Central memory CD4-positive, alpha-beta T cell (primary cell): ENCODE measurements around the gene HDAC7.
A peak's percentile ranks its signal among the peaks of the same experiment; 100 is the strongest.
"Not testable (repeated sequence)": the region's sequence is repeated elsewhere in the genome, so short reads cannot be mapped to it uniquely, and the experiment has no call there.

Experiments
- DNase-seq: peaks from one replicate; pipeline ENCODE4 v3.0.0; 2022

The HDAC7 gene

GRCh38 chr12:47811581-47812484 is 7.9 kb downstream of the HDAC7 start:
- DNase-seq, result no peak

DNA sequence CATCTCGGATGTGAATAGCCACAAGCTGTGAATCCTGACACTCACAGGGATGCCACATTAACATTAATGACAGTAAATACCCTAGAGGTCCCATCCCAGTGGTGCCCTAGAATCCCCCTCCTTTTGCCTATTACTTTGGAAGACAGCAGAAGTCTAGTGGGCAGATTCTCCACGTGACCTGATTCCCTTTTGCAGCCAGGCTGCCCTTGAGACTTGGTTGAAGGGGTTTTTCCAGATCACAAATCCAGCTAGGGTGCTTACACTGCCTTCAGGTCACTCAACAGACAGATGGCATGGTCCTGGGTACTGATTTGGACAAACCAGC is 8.7 kb downstream of the HDAC7 start:
- no peak for DNase-seq

GRCh38 chr12:47809518-47809917 is 10.2 kb downstream of the HDAC7 start:
- DNase-seq, result not testable (repeated sequence)

- DNase-seq, result peak; percentile 39
Measured at GRCh38 chr12:47808574-47809365, 10.9 kb downstream of the HDAC7 start.

GRCh38 chr12:47808050-47808449 is 11.7 kb downstream of the HDAC7 start:
- peak; percentile 73 for DNase-seq

DNA sequence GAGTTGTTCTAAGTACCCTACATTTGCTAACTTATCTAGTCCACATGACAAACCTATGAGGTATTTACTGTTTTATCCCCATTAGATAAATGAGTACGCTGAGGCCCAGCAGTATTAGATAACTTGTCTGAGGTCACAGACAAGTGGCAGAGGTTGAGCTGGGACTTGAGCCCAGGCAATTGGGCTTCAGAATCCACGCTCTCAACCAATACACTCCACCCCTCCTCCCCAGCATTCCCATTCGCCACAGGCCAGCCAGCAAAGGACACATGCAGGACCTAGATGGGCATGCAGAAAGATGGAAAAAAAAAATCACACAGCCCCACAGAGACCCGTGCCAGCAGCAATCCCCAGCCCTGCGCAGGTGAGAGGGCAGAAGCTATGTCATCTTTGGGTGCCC is 12.4 kb downstream of the HDAC7 start:
- DNase-seq, result no peak

DNA sequence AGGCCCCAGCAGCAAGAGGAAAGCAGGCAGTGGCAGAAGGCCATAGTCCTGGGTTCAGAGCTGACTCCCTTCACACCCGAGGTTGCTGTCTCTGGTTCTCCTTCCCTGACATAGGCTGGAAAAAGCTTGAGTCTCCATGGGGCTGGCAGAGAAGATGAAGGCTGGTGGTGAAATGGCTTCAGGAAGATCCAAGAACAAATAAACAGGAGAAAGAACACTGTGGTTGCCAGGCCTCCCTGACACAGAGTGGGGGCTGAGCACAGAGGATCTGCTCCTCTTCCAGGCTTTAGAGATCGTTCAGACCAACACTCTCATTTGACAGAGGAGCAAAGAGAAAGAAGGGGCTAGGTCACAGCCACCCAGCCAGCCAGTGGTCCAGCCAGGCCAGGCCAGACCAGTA is 14.3 kb downstream of the HDAC7 start:
- DNase-seq, result no peak

DNA sequence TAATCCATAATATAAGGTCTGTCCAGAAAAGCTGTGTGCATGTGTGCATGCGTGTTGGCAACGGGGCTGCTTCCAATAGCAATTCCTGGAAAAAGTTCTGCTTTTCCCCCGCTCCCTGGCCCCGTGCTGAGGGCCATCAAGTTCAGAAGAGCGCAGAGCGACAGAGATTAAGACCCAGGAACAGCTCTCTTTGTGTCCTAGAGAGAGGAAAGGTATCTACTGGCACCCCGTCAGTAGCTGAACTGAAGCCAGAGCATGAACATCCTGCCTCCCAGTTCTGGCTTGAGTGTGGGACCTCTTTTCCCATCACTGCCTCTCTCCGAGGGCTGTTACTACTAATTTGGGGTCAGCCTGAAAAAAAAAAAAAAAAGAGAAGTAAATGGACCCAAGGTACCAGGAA is 15.5 kb downstream of the HDAC7 start:
- no peak for DNase-seq

DNA sequence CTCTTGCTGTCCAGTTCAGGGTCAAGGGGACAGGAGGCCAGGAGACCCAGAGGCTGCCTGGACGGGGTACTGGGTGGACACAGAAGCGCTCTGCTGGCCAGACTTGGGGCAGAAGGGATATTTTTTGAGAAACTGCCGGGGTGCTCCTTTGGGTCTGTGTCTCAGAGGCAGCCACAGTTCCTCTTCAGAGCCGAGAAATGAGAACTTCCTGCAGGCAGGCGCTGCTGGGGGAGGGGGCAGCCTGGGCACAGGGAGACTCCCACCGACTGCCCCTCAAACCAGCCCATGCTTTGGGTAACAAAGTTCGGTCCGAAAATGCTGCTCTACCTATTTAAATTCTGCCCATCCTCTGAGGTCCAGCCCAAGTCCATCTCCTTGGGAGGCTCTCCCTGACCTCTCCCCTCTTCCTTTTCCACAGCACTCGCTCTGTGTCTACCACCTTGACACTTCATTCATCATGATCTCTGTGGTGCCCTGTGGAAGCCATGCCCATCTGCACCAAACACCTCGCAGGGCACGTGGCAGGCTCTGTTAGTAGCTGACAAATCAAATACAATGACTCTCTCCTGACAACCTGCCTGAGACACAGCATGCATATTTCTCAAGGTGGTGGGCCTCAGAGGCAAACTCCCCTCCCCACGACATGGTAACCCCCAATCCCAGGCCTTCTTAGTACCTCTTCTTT is 16.4 kb downstream of the HDAC7 start:
- DNase-seq, result no peak

DNA sequence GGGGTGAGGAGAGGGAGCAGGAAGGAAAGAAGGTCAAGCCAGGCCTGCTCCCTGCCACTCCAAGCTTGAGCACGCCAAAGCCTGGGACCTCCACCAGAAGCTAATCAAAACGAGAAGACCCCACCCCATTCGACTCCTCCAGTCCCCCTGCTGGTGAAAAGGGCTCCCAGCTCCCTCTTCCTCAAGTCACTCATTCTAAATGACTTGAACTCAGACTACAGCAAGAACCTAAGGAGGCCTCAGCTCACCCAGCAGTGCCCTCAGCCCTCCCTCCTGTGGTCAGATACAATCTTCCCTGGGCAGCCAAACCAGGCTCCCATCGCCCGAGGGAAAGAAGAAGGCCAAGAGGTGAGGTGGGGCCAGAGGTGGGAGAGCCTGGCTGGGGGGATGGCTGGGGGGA is 17.4 kb downstream of the HDAC7 start:
- DNase-seq, result no peak

DNA sequence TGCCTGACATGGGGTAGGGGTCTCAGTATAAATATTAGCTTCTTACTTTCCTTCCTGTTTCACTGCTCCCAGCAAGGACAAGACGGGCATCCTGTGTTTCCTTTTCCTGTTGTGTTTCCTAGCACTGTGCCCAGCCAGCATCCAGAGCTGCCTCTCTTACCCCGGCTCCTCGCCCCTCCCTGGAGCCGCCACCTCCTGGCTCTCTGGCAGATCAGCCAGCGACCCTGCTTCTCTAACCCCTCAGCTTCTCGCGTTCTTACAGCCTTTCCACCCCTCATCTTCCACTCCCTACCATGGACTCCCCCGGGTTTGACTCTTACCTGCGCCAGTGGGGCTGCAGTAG is 17.8 kb downstream of the HDAC7 start:
- DNase-seq, result no peak

DNA sequence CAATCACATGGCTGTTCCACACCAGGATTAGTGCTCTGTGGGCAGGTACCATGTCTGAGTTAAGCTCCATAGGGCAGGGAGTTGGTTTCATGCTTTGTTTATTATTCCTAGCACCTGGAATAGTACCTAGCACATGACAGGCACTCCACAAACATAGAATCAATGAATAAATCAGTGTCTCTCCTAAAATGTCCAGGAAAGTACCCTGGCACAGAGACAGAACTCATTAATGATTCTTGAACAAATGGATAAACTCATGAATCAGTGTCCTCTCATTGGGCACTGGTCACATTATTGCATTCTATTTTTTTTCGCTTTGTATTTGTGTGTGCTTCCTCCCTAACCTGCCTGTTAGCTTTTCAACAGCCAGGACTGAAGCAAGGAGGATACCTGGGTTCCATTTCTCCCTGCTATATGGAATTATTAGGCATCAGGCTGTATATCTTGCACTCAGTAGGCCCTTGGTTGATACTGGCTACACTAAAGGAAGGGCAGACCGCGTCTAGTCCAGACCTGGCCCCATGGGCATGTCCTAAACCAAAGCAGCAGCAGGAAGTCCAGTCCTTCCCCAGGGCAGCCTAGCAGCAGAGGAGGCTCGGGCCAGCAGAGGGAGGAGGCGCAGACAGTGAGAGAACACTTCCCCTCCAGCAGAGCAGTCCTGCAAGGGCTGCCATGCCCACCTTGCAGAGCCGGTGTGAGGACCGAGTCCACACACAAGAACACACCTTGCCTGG is 18.4 kb downstream of the HDAC7 start:
- no peak for DNase-seq

GRCh38 chr12:47800582-47800981 is 19.1 kb downstream of the HDAC7 start:
- DNase-seq, result no peak

DNA sequence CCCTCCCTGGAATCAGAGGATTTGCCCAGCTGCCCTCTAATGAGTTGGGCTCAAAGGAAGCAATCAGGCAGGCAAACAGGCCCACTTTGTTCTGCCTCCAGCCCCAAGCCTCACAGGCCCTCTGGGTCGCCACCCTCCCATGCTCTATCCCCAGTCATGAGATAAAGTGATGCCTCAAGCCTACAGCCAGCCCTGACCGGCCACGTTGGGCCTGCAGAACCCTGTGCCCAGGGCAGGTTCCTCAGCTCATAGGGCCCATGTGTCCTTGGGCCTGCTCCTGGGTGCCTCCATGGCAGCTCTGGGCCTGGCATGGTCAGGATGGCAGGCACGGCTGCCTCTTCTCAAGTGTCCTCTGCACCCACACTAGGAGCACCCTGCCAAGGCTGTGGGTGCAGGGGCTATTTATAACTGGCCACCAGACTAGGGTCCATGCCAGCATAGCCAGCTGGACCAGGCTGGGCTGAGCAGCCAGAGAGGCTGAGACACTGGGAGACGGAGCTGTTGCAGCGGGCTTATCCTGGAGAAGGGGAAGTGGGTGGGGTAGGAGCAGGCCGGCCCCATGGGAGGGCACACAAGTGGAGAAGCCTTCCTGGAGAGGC is 20.2 kb downstream of the HDAC7 start:
- no peak for DNase-seq

DNA sequence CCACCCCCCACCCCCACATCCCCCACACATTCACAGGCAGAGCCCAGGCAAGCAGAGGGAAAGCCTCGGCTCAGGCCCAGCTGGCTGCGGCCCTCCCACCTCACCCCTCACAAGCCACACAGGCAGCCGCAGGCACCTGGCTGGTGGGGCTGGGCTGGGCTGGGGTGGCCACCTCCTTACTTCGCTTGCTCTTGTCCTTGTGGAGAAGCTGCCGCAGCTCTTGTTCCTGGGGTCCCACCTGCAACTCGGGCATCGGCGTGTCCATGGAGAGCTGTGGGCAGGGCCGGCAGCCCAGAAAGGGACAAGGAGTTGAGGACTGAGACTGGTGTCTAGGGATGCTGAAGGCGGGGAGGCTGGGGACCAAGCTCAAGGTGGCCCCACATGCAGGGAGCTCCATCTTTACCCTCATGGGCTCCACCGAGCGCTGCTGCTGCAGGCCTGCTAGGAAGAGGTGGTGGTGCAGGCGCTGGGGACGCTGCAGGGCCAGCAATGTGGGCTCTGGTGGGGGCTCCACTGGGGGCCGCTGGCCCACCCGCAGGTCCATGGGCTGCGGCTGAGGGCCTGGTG is 21.2 kb downstream of the HDAC7 start:
- DNase-seq, result no peak

DNA sequence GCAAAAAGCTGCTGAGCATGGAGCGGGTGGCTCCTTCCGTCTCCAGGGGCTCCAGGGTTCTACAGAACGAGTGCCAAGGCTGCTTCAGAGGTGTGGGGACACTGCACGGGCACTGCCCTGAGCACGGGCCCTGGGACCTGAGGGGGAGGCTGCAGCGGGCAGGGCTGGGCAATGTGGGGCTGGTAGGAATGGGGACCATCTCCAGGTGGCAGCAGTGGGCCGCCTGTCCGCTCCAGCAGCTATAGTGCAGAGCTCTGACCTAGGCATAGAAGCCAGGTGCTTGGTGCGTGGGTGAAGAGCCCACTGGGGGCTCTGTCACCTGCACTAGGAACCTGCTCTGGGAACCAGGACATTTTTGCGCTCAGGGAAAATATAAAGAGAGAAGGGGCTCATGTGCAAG is 22.3 kb downstream of the HDAC7 start:
- DNase-seq, result no peak

DNA sequence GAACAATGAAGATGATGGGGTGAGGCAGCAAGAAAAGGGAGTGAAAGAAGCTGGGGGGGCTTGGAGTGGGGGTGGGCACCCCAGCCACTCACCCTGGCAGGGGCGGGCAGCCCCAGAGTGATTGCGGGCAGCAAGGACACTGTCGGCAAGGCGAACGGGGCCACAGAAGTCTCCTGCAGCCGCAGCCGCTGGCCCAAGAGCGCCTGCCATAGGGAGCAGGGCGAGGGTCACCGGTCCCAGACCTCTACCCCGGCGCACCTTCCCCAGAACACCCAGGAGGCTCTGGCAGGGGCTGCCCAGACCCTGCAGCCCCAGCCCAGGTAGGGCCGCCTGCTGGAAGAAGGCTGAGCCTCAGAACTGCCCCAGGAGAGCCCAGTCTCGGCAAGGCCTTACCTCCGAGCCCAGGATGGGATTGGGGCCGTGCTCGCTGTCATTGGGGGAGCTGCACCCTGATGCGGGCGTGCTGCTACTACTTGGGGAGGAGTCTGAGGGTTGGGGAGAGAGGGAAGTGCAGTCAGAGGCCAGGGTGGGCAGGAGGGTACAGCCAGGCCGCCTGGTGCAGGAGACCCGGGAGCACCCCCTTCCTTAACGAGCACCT is 23.8 kb downstream of the HDAC7 start:
- DNase-seq, result no peak

GRCh38 chr12:47795121-47795813 is 24.4 kb downstream of the HDAC7 start:
- no peak for DNase-seq

- no peak for DNase-seq
Measured at GRCh38 chr12:47794679-47795078, 25.0 kb downstream of the HDAC7 start.

DNA sequence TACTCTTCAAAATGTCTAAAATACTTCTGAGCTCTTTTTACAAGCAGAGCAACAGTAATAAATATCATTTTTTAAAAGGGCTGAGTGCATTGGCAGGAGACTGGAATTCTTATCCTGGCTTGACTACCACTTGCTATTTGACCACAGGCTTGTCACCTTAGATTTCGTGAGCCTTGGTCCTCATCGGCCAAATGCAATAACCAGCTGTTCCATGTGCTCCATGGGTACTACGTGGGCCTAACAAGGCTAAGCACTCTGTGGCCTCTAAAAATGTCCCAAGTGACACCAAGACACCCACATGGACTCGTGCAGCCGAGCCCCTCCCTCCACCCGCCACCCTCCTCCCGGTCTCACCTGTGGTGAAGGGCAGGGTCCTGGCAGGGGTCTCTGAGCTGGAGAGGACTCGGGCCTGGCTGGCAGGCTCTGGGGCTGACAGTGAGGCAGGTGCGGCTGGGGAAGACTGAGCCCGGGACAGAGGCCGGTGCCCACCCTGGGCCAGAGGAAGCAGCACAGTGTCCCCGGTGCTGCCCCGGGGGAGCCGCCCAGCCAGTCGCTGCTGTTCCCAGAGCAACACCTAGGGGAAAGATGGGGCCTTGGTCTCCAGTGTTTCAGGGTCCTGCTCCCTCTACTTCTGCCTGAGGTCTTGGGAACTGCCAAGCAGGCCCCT is 26.6 kb downstream of the HDAC7 start:
- no peak for DNase-seq

GRCh38 chr12:47791874-47792273 is 27.8 kb downstream of the HDAC7 start:
- no peak for DNase-seq
